ENCODE measurements around the gene CHRM5. TPM values are rescaled to one million over a fixed set of nuclear protein-coding genes. Genes with fewer than 3 reads are reported as not detected.

The CHRM5 gene
- total and polyA plus RNA-seq, 9 of the 15 experiments (the other 6 are each of a cell fraction or from before 2014, with no cell fraction given): not detected

- peak in 1 of 2 experiments; percentile 82; a peak in 2 of 4 replicates for TF ChIP-seq CSDE1 (IDR thresholded peaks at IDR 0.05)
- no peak for TF ChIP-seq NCOR1 (IDR thresholded peaks at IDR 0.05)
- no peak for TF ChIP-seq ZNF592 (IDR thresholded peaks at IDR 0.05)
- TF ChIP-seq FOXM1 (IDR thresholded peaks at IDR 0.05; ENCODE audit: low read depth): no peak
- no peak for TF ChIP-seq FOXM1 (CRISPR knock-in tag; IDR thresholded peaks at IDR 0.05; ENCODE audit: low read depth)
- no peak for TF ChIP-seq SMARCB1 (IDR thresholded peaks at IDR 0.05; ENCODE audit: insufficient read length, low read depth)
- TF ChIP-seq ATF4 (CRISPR knock-in tag; IDR thresholded peaks at IDR 0.05): no peak
- peak; percentile 100 for TF ChIP-seq ELF1 (tag; IDR thresholded peaks at IDR 0.05)
- no peak for TF ChIP-seq MCM2 (IDR thresholded peaks at IDR 0.05; ENCODE audit: low read depth)
- TF ChIP-seq, protein P1, sequence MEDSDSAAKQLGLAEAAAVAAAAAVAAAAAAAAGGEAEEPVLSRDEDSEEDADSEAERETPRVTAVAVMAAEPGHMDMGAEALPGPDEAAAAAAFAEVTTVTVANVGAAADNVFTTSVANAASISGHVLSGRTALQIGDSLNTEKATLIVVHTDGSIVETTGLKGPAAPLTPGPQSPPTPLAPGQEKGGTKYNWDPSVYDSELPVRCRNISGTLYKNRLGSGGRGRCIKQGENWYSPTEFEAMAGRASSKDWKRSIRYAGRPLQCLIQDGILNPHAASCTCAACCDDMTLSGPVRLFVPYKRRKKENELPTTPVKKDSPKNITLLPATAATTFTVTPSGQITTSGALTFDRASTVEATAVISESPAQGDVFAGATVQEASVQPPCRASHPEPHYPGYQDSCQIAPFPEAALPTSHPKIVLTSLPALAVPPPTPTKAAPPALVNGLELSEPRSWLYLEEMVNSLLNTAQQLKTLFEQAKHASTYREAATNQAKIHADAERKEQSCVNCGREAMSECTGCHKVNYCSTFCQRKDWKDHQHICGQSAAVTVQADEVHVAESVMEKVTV (CRISPR knock-in tag; IDR thresholded peaks at IDR 0.05): no peak
- no peak for TF ChIP-seq POLR3G (IDR thresholded peaks at IDR 0.05; ENCODE audit: extremely low read depth, insufficient read length, insufficient replicate concordance)
- TF ChIP-seq SMAD2 (IDR thresholded peaks at IDR 0.05; ENCODE audit: low read depth, low read length): no peak
- no peak for TF ChIP-seq EWSR1 (IDR thresholded peaks at IDR 0.05; ENCODE audit: borderline replicate concordance, low read depth, partially characterized antibody)
- TF ChIP-seq TAF7 (tag; IDR thresholded peaks at IDR 0.05): peak; percentile 89
- no peak for TF ChIP-seq ZC3H8 (IDR thresholded peaks at IDR 0.05)
- TF ChIP-seq ZNF717 (CRISPR knock-in tag; IDR thresholded peaks at IDR 0.05): no peak
- TF ChIP-seq XRCC3 (IDR thresholded peaks at IDR 0.05): no peak
- no peak for TF ChIP-seq ETS2 (tag; IDR thresholded peaks at IDR 0.05; ENCODE audit: borderline replicate concordance, poor library complexity, severe bottlenecking)
- no peak for TF ChIP-seq ELK1 (CRISPR knock-in tag; IDR thresholded peaks at IDR 0.05)
- TF ChIP-seq NR1H2 (CRISPR knock-in tag; IDR thresholded peaks at IDR 0.05): no peak
- TF ChIP-seq KDM2B (CRISPR knock-in tag; IDR thresholded peaks at IDR 0.05): no peak
- TF ChIP-seq MCM7 (IDR thresholded peaks at IDR 0.05): no peak
These were observed 133.3 kb downstream of the CHRM5 start, which contains the start of the genes EMC7 and PGBD4 (continued) for GRCh38 chr15:34101366-34102174.

All from K562 (cell line).